Skeletal muscle cell (primary cell): ENCODE data around the gene AKT1.

Experiments used
- DNase-seq: peaks from one replicate; pipeline ENCODE4 v3.0.0-alpha.2; 2010; ENCODE audit warnings: low read depth
- H3K4me3 ChIP-seq: 2 replicates; pipeline ENCODE4 v1.5.1; 2011; ENCODE audit warnings: low read depth, mild to moderate bottlenecking, control low read depth, low read length, moderate library complexity

The AKT1 gene

DNA sequence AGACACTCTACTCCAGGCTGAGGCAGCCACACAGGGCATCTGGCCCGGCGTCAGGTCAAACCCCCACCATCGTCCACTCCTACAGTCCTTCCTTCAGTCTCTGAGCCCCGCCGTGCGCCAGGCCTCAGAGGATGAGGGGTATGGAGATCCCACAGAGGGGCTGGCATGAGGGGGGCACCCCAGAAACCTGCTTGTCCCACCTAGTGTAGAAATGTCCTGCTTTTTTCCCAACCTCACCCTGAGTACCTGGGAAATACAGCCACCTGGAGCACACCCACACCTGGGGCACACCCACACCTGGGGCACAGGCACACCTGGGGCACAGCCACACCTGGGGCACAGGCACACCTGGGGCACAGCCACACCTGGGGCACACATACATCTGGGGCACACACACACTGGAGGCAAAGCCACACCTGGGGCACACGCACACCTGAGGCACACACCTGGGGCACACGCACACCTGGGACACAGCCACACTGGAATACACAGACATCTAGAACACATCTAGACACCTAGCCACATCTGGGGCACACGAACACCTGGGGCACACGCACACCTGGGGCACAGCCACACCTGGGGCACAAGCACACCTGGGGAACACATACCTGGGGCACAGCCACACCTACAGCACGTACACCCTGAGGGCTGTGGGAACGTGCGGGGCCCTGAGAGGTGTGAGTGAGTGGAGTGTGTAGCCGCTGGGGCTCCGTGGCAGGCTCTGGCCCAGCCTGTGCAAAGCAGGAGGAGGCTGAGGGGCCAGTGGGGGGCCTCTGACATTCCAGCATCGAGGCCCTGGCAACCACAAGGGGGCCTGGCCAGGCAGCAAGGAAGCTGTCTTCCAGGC is 18.4 kb downstream of the AKT1 start:
- no peak for DNase-seq
- H3K4me3 ChIP-seq, result no peak overlapping the region

DNA sequence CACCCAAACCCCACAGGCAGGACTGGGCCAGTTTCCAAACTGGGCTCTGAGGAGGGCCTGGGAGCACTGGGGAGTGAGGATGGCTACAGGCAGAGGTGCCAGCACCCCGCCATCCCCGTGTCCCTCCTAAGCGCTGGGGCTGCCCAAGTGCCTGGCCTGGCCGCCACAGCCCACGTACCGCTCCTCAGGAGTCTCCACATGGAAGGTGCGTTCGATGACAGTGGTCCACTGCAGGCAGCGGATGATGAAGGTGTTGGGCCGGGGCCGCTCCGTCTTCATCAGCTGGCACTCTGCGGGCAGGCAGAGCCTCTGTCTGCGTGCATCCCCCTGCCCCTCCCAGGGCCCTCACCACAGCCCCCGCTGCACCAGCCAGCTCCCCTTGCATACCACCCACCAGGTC is 19.1 kb downstream of the AKT1 start:
- no peak for DNase-seq
- H3K4me3 ChIP-seq, result no peak overlapping the region

DNA sequence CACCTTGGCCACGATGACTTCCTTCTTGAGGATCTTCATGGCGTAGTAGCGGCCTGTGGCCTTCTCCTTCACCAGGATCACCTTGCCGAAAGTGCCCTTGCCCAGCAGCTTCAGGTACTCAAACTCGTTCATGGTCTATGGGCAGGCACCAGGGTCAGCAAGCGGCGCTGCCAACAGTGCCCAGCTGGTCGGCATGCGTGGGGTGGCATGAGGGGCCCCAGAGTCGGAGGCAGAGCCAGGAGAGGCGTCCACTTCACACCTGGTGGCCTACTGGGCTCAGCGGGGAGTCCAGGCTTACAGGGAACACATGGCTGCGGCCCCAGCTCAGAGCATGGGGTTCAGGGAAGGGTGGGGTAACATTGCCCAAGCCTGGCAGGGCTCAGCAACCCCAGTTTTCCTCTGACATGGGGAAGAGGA is 20.5 kb downstream of the AKT1 start:
- no peak overlapping the region for H3K4me3 ChIP-seq
- no peak for DNase-seq

DNA sequence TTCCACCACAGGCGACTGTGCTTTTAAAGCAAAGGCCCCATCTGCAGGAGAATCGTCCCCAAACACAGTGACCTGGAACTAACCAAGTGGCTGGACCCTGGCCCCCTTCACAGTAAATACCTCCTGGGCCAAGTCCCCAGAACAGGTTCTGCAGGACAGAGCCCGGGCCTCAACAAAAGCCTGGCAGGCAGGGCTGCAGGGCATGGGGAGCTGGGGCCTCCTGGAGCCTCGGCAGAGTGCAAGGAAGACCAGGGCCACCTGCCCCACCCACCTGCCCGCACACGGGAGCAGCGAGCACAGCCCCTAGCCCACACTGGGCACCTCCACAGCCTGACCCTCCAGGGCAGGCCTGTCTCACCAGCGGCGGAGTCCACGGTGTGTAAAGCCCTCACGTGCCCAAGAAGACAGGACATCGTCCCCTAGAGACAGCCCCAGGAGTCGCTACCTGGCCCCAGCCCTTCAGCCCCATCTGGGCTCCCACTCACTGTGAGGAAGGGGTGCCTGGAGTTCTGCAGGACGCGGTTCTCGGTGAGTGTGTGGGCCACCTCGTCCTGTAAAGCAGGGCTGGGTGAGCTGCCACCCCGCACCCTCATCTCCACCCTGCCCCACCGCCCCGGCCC is 21.0 kb downstream of the AKT1 start:
- no peak overlapping the region for H3K4me3 ChIP-seq
- no peak for DNase-seq

DNA sequence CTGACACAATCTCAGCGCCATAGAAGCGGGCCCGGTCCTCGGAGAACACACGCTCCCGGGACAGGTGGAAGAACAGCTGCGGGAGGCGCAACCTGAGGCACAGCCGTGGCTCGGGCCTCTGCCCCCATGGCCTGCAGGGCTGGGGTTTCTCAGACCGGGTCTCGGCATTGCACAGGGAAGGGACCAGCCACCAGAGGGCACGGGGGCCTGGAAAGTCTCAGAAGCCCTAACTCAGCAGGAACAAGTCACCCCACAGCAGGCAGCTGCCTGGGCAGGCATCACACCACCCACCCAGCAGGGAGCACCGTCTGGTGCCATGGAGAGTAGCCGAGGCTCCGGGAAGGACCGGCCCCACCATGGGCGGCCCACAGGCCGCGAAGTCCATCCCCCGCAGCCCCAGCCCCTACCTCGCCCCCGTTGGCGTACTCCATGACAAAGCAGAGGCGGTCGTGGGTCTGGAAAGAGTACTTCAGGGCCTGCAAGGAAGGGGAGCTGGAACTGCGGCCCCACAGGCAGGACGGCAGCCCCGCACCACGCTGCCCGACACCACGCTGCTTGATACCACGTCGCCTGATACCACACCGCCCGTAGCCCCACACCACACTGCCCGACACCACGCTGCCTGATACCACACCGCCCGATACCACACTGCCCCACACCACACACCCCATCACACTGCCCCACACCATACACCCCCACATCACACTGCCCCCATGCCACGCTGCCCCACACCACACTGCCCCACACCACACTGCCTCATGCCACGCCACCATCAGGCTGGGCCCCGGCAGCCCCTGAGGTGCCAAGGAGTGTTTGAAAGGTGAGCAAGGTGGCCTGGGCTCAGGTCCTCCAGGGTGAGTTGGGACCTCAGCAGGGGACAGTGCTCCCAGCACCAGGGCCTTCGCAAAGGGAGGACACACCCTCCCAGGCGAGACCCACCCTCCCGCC is 21.8 kb downstream of the AKT1 start:
- no peak overlapping the region for H3K4me3 ChIP-seq

DNA sequence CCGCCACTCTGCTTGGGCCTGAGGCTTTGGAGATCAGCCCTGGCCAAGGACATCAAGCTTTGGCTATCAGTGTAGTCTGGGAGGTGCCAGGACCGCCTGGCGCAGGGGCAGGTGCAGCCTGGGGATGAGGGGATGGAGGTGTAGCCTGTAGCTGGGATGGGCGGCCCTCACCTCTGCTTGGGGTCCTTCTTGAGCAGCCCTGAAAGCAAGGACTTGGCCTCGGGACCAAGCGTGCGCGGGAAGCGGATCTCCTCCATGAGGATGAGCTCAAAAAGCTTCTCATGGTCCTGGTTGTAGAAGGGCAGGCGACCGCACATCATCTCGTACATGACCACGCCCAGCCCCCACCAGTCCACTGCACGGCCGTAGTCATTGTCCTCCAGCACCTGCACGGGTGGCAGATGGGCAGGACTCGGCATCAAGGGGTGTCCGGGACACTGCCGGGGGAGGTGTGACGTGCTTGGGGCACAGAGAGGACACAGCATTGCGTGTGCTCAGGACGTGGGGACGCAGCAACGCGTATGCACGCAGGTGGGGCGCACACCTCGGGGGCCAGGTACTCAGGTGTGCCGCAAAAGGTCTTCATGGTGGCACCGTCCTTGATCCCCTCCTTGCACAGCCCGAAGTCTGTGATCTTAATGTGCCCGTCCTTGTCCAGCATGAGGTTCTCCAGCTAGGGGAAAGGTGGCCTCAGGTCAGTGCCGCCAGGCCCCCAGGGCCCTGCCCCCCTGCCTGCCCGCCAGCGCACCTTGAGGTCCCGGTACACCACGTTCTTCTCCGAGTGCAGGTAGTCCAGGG is 22.6 kb downstream of the AKT1 start:
- H3K4me3 ChIP-seq, result no peak overlapping the region
- no peak for DNase-seq

More for the DNA sequence above, 21.8 kb downstream of the AKT1 start:
- no peak for DNase-seq

DNA sequence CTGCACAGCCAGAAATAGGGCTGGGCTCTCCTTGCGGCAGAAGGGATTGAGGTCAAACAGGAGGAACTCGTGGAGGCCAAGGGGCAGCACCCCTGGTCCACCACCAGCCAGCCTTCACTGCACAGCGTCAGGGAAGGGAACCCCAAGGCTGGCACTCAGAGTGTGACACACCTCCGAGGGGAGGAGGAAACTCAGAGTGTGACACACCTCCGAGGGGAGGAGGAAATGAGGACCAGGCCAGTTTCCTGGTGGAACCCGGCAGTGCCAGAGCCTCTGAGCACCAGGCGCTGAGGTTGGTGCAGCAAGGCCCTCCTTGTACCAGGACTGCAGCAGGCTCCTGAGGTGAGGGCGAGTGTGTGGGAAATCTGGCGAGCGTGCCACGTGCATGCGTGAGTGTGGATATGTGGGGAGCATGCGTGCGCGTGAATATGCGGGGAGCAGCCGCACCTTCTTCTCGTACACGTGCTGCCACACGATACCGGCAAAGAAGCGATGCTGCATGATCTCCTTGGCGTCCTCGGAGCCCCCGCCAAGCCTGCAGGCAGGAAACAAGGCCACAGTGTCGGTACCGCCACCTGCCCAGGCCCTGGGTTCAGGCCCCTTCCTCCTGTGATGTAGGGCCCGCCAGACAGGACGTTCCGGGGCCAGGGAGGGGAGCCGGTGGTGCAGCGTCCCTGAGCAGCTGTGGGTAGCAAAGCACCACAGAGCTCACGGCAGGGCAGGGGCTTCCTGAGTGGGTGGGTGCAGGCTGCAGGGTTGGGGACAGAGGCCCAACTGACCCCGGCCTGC is 23.4 kb downstream of the AKT1 start:
- H3K4me3 ChIP-seq, result no peak overlapping the region
- no peak for DNase-seq

DNA sequence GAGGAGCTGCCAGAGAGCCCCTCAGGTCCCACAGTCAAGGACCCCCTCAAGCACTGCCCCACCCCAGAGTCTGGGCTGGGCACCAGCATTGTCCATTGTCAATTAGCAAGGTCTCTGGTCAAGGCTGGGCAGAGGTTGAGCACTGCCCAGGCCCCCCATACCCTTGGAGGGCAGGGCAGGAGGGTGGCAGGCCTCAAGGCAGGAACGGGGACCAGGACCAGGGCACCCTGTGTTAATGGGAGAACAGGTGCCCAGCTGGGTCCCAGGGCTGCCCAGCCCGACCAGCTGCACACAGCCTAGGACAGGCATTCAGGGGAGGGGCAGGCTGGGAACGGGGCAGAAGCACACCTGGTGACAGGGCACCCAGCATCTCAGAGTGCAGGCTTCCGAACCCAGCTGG is 24.2 kb downstream of the AKT1 start:
- H3K4me3 ChIP-seq, result no peak overlapping the region
- DNase-seq, result no peak

DNA sequence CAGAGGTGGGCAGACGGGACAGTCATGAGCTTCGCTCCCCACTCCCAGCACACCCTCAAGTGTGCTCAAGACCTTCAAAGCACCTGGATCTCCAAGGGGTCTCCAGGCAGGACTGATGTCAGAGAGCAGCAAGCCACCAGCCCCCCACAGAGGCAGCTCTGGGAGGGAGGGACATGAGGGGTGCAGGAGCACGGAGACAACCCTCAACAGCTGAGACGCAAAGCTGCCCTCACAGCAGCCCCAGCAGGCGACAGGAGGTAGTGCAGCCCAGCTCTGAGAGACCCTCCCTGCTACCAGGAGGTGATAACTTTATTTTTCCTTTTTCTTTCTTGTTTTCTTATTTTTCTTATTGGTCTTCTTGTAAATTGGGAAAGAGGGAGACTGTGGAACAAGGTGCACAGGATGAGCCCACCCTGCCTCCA is 24.7 kb downstream of the AKT1 start:
- H3K4me3 ChIP-seq, result no peak overlapping the region
- no peak for DNase-seq

DNA sequence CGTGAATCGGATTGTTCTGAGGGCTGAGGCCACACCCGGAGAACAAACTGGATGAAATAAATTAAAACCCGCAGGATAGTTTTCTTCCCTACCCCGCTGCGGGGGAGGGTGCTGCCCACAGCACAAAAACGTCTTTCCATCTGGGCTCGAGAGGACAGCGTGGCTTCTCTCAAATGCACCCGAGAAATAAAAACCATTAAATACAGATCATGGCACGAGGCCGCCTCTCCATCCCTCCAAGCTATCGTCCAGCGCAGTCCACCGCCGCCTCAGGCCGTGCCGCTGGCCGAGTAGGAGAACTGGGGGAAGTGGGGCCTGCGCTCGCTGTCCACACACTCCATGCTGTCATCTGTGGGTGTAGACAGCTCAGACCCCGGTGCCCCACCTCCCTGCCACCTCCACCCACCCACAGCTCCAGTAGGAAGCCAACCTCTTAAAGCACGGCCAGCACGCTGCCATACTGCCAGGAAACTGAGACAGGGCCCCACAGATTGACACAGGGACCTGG is 25.4 kb downstream of the AKT1 start:
- DNase-seq, result no peak
- H3K4me3 ChIP-seq, result no peak overlapping the region

DNA sequence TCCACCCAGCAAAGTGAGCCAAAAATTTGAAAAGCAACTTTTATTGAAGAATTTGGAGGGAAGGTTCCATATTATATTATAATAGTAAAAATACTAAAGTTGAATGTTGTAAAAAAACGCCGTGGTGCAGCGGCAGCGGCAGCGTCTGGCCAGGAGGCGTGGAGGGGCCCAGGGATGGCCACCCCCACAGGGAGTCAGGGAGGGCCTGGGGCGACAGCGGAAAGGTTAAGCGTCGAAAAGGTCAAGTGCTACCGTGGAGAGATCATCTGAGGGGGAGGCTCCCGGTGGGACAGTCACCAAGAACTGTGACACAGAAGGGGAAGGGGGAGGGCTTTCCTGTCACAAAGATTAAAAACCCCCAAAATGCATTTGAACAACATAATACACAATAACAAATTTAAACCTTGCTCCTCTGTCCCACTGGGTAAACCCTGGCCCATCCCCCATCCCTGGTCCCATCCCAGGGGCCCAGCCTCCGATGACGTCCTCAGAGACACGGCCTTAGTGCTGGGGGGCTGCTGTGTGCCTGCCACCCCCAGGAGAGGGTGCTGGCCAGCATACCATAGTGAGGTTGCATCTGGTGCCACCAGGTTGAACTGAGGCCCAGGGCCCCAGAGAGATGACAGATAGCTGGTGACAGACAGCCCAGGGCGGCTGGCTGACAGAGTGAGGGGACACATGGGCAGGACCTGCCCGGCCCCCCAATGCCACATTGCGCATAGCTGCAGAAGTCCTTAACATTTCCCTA is 26.1 kb downstream of the AKT1 start:
- no peak for DNase-seq
- H3K4me3 ChIP-seq, result no peak overlapping the region

DNA sequence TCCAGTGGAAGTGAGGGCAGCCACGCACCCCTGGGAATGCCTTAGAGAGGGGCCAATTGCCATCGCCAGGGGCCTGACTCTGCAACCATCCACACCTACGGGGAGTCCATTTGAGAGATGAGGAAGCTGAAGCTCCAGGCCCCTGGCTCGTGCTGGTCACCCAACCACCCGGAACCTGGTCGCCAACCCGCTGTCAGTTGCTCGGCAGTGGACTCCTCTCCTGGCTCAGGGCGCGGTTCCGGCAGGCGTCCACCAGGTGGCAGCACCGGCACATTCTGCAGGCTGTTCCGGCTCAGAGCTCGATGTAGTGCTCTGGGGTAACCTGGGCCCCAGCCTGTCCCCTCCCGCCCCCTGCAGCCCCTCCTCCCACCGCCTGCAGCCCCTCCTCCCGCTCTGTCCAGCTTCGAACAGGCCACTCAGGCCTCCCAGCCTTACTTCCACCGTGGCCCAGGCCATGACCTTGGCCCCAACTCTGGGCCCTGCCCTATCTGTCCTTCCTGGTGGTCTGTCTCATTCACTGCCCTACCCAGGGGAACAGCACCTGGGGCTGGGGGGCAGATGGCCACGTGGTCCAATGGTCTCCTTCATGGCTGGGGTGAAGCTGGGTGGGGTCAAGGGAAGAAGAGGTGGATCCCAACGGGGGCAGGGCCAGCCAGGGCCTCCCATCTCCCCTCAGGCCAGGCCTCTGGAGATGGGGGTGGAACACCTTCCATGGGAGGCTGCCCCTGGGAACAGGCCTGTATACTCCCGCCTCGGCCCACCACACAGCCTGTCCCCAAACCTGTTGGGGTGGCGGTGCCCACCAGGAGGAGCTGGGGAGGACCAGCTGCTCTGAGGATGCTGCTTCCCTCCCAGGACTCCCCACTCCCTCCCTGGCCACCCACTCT is 26.9 kb downstream of the AKT1 start:
- no peak overlapping the region for H3K4me3 ChIP-seq
- peak; percentile 25 for DNase-seq

DNA sequence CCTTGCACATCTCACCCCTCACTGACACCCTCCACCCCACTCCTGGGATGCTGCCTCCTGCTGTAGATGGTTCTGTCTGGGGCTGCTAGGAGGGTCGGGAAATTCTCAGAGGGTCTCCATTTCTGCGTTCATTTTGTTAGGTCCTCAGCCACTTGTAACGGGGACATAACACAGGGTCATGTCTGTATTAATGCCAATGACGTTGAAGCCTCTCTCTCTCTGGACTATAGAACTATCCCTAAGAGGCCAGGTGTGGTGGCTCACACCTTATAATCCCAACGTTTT is 28.0 kb downstream of the AKT1 start:
- no peak for DNase-seq
- H3K4me3 ChIP-seq, result no peak overlapping the region

DNA sequence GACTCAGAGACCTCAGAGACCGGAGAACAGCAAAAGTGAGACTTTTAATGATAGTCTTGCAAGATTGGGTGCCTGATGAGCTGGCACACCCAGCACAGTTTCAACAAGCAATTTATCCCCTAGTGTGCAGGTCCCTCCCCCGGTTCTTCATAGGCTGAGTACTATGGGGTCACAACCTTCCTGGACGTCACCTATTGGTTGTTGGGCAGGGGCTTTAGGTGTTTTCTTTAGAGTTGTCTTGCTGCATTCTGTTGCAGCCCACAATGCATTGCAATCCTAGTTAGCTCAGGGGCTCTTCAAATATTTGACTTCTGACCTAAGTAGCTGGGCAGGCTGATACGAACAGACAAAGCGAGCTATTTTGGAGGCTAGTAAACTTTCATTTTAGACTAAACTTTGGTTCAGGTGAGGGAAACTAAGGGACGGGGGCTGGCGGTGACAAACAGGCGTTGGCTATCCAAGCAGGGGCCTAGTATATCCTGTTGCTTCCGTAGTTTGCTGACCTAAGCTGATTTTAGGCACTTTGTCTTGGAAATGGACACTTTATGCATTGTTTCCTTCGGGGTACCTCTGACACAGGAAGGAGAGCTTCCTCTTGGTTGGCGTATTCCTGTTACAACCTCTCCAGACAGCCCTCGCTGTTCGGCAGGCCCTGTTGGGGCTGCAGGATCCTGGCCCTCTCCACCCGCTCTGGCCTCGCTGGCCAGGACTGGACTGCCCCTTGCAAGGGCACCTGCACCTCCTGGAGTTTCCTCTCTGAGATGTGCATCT is 28.5 kb downstream of the AKT1 start:
- H3K4me3 ChIP-seq, result no peak overlapping the region
- DNase-seq, result no peak

DNA sequence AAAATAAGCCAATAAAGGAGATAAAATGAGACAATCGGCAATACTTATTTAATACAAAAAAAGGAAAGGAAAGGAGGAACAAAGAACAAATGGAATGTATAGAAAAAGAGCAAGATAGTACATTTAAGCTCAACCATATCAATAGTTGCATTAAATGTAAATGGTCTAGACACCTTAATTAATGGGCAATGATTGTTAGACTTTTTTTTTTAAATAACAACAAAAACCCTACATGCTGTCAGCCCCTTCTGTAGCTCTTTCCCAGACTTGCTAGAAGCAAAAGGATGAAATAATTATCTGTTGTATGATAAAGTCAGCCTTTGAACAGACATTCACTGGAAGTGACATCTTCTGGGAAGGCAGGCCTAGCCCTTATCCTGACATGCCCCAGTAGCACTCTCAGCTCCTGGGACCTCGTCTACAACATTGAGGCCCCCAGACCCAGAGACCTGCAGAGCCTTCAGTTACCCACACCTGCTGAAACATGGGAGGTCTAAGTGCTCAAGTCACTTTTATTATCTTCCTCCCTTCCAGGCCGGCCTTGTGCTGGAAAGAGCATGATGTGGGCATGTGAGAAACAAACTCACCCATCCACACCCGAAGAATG is 29.2 kb downstream of the AKT1 start:
- no peak for DNase-seq
- H3K4me3 ChIP-seq, result no peak overlapping the region

DNA sequence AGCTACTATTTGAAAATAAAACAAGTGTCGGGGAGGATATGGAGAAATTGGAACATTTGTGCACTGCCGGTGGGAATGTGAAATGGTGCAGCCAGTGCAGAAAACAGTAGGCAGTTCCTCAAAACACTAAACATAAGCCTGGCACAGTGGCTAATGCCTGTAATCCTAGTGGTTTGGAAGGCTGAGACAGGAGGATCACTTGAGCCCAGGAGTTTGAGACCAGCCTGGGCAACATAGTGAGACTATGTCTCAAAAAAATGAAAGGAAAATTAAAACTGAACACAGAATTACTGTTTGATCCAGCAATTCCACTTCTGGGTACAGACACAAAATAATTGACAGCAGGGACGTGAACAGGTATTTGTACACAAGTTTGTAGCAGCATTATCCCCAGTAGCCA is 30.0 kb downstream of the AKT1 start:
- no peak overlapping the region for H3K4me3 ChIP-seq
- DNase-seq, result no peak
